Brain microvascular endothelial cell (primary cell): Measurements from ENCODE around the gene SLC46A1.
A peak's percentile ranks its signal among the peaks of the same experiment; 100 is the strongest.

ENCODE experiments used
- DNase-seq: peaks from one replicate; pipeline ENCODE4 v3.0.0-alpha.2; 2020
- H3K27ac ChIP-seq: fragments of 250-450 bp; sonication (Bioruptor Pico); 2 replicates; pipeline ENCODE4 v1.5.1; 2020; ENCODE audit warnings: mild to moderate bottlenecking, moderate library complexity
- H3K27me3 ChIP-seq: fragments of 250-450 bp; sonication (Bioruptor Pico); replicated peaks from 2 replicates; pipeline ENCODE4 v1.5.1; 2020; ENCODE audit warnings: mild to moderate bottlenecking
- H3K36me3 ChIP-seq: fragments of 250-450 bp; sonication (Bioruptor Pico); replicated peaks from 2 replicates; pipeline ENCODE4 v1.5.1; 2020; ENCODE audit warnings: mild to moderate bottlenecking
- H3K4me3 ChIP-seq: 2 replicates; pipeline ENCODE4 v1.5.1; 2011; ENCODE audit warnings: low read depth, mild to moderate bottlenecking, control low read depth, low read length, moderate library complexity
- in situ Hi-C: cut with HindIII; loops from 2 replicates; pipeline ENCODE4 v1.10.0; 2017; ENCODE audit warnings: low sequenced_read_pairs, low pct_ligation_motif_present
- TF ChIP-seq, protein P1 (sequence below): IDR thresholded peaks from 2 replicates; pipeline ENCODE4 v1.5.1; 2011; ENCODE audit warnings: low read depth, mild to moderate bottlenecking, moderate library complexity, low read length, control low read depth, inconsistent platforms; ENCODE audit errors: missing control alignments

The SLC46A1 gene

DNA sequence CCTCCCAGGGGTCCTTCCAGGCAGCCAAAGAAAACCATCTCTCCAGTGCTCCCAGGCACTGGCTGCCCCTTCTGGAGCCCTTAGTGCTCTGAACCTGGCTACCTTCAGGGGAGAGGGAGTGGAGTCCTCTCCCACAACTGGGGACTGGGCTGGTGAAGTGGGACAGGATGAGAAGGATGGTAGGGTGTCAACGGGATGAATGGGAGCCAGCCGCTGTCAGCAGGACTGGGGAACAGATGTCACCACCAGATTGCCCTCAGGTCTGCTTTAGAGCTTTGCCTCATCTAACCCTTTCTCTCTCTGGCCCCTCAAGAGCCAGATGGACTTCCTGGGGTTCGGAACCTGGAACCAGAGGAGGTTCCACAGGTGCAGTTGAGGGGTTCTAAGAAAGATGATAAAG lies 40.5 kb downstream of the SLC46A1 start:
- in situ Hi-C loops, result no loop called here
- no peak for DNase-seq
- H3K27ac ChIP-seq, result no peak overlapping the region
- H3K36me3 ChIP-seq, result peaks cover 13% of the 10 kb centered on the region
- no peak overlapping the region for H3K4me3 ChIP-seq
- no peaks in the 10 kb centered on the region for H3K27me3 ChIP-seq
- TF ChIP-seq, protein P1, sequence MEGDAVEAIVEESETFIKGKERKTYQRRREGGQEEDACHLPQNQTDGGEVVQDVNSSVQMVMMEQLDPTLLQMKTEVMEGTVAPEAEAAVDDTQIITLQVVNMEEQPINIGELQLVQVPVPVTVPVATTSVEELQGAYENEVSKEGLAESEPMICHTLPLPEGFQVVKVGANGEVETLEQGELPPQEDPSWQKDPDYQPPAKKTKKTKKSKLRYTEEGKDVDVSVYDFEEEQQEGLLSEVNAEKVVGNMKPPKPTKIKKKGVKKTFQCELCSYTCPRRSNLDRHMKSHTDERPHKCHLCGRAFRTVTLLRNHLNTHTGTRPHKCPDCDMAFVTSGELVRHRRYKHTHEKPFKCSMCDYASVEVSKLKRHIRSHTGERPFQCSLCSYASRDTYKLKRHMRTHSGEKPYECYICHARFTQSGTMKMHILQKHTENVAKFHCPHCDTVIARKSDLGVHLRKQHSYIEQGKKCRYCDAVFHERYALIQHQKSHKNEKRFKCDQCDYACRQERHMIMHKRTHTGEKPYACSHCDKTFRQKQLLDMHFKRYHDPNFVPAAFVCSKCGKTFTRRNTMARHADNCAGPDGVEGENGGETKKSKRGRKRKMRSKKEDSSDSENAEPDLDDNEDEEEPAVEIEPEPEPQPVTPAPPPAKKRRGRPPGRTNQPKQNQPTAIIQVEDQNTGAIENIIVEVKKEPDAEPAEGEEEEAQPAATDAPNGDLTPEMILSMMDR, result no peak

DNA sequence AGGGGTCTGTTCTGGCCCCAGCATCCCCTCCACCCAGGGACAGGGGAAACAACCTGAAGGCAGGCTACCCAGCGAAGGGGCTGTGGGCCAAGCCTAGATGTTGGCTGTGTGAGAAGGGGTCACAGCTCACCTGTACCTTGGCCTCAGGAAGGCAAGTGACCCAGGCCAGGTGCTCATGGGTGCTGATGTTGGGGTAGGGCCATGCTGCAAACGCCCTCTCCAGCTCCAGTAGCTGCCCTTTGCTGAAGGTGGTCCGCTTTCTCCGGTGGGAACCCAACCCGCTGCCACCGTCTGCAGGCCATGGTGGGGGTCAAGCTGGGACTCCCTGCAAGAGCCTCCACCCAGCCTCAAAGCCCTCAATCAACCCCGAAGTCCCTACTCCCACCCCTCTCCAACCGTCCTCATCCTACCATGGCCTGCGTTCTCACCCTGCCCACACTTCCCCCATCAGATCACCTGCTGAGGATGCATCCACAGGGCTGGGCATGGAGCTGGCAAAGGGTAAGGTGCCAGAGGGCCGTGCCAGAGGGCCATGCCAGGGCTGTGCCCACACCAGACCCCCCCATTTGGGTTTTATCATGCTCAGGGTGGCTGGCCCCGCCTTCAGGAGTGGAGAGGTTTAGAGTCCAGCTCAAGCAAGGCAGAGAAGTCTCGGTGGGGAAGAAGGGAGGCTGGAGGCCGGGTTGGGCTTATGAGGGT lies 41.2 kb downstream of the SLC46A1 start, which contains the start of gene SEBOX:
SEBOX (minus strand) TSS at position 535 of the 699 bp plus-strand sequence; CDS start at position 487, 48 bp downstream.
- in situ Hi-C loops, result no loop called here
- no peak within 1 kb of the TSS for H3K27ac ChIP-seq
- H3K4me3 ChIP-seq, result no peak within 1 kb of the TSS
- TF ChIP-seq, protein P1, result no peak
- DNase-seq, result no peak
- H3K36me3 ChIP-seq, result peaks cover 17% of the 10 kb centered on the region
- H3K27me3 ChIP-seq, result no peaks in the 10 kb centered on the region

DNA sequence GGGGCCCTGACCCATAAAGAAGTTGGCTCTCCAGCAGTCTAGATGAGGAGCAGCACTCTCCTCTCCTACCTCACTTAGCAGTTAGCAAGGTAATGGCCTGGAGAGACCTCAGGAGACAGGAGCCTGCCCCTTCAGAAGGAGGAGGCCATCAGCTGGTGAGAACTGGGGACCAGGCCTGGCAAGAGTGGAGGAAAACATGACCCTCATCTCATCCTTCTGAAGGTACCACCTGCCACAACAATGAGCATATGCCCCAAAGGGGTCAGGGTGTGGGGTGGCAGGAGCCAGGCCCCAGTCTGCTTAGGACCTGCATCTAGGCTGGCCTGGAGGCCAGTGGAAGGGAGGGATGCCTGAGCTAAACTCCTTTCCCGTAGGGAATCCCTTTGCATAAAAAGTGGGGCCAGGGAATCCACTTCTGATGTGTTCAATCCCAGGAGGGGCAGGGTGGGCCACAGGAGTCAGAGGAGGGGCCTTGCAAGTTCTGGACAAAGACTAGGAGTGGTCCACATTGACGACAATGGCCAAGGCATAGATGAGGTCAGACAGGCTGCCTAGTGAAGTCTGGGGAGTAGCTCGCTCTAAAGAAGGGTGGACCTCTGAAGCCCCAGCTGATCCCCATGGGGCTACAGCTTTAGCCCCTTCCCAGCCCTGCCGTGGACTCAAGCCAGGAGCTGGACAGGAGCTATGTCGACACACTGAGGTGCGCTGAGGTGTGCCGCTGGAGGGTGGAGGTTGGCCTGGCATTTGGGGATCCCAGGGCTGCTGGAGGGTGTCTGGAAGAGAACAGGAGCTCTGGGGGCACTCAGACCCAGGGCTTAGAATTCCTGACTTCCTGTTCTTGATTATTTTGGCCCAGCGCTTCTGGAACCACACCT lies 42.0 kb downstream of the SLC46A1 start:
- H3K36me3 ChIP-seq, result peaks cover 17% of the 10 kb centered on the region
- in situ Hi-C loops, result no loop called here
- DNase-seq, result no peak
- no peak overlapping the region for H3K27ac ChIP-seq
- TF ChIP-seq, protein P1, result no peak
- no peak overlapping the region for H3K4me3 ChIP-seq
- no peaks in the 10 kb centered on the region for H3K27me3 ChIP-seq

DNA sequence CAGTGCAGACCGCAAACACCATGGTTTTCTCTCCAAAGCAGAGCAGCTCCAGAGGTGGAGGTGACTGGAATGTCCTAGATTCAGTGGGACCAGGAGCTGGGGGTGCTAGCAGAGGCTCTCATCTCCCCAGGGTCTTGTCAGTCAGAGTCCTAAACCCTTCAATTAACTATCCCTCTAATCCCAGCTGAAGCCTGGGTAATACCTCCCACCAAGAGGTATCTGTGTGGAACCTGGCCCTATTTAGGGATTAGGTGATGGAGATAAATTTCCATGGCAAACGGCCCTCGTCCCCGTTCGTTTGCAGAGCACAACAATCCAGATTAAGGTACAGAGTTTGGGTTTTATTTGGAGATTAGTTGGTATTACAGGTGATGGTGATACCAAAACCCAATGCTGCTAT lies 42.8 kb downstream of the SLC46A1 start:
- in situ Hi-C loops, result no loop called here
- Histone ChIP-seq H3K27ac (no peak overlapping the region), H3K36me3 (peaks cover 17% of the 10 kb centered on the region), H3K4me3 (no peak overlapping the region), H3K27me3 (no peaks in the 10 kb centered on the region)
- TF ChIP-seq, protein P1, result no peak
- DNase-seq, result no peak

DNA sequence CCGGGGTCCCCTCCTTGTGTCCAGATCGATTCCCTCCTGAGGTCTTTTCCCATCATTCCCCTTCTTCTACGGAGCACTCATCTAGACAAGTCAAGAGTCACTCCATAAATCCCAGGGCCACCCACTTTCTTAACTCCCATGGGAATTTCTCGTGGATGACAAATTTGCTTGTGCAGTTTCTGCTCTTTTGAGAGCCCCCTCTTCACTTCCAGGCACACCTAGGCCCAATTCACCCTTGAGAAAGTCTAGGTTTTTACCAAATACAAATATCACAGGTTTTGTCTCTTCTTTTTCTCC lies 48.2 kb downstream of the SLC46A1 start:
- Histone ChIP-seq H3K27me3 (no peaks in the 10 kb centered on the region), H3K4me3 (peak overlapping the region; percentile 95), H3K27ac (peak overlapping the region; percentile 77), H3K36me3 (peaks cover 33% of the 10 kb centered on the region)
- in situ Hi-C loops, result no loop called here
- no peak for DNase-seq
- TF ChIP-seq, protein P1, result no peak
